Stimulated activated CD4-positive, alpha-beta T cell treated with anti-CD3 and anti-CD28 coated beads, Interleukin-1b, Interleukin-23, amount 100 ng/mL, for 1 hour (primary cell): ENCODE data around the gene LTA.

Source experiments
- DNase-seq, 2 donors: peaks; one replicate each; pipeline ENCODE4 v3.0.0-alpha.2; 2020; ENCODE audit warnings: low read depth in 2 of 2

LTA gene

DNA sequence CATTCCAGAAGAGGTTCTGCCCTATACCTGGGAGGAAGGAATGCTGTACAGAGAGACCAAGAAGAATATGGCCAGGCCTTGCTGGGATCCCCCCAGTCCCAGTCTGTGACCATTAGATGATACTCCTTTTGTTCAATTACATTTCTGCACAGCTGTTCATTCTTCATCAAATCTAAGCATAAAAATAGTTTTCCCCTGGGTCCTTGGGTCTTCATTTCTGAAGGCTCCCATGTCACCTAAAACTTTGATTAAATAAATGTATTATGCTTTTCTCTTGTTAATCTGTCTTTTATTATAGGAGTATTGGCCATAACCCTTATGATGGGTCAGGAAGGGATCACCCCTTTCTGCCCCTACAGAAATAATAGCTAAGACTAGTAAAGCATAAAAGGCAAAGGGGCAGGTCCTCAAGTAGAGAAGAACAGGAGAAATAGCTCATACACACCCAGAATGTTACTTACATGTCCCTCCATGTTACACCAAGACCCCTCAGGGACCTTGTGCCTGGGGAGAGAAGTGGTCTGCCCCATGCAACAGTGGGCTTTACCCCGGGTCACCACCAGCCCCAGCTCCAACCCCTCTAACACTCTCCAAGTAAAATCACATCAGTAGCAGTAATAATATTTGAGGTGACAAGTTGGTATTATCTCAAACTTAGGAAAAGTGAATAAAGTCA, 2.1 kb upstream of the LTA start:
- no peak for DNase-seq

GRCh38 chr6:31573239-31574105, 1.4 kb downstream of the LTA start:
- DNase-seq, result no peak

GRCh38 chr6:31574106-31575061, 2.3 kb downstream of the LTA start:
- no peak for DNase-seq

DNA sequence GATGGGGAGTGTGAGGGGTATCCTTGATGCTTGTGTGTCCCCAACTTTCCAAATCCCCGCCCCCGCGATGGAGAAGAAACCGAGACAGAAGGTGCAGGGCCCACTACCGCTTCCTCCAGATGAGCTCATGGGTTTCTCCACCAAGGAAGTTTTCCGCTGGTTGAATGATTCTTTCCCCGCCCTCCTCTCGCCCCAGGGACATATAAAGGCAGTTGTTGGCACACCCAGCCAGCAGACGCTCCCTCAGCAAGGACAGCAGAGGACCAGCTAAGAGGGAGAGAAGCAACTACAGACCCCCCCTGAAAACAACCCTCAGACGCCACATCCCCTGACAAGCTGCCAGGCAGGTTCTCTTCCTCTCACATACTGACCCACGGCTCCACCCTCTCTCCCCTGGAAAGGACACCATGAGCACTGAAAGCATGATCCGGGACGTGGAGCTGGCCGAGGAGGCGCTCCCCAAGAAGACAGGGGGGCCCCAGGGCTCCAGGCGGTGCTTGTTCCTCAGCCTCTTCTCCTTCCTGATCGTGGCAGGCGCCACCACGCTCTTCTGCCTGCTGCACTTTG, 3.3 kb downstream of the LTA start, which contains the start of gene TNF:
TNF (plus strand) TSS at position 231 of the 567 bp plus-strand sequence; CDS start at position 408, 177 bp downstream.
- DNase-seq, result peak; percentile 76 to 85

GRCh38 chr6:31575952-31576685, 4.0 kb downstream of the LTA start:
- no peak for DNase-seq

DNA sequence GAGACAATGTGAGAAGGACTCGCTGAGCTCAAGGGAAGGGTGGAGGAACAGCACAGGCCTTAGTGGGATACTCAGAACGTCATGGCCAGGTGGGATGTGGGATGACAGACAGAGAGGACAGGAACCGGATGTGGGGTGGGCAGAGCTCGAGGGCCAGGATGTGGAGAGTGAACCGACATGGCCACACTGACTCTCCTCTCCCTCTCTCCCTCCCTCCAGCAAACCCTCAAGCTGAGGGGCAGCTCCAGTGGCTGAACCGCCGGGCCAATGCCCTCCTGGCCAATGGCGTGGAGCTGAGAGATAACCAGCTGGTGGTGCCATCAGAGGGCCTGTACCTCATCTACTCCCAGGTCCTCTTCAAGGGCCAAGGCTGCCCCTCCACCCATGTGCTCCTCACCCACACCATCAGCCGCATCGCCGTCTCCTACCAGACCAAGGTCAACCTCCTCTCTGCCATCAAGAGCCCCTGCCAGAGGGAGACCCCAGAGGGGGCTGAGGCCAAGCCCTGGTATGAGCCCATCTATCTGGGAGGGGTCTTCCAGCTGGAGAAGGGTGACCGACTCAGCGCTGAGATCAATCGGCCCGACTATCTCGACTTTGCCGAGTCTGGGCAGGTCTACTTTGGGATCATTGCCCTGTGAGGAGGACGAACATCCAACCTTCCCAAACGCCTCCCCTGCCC, 4.9 kb downstream of the LTA start:
- DNase-seq, result no peak

GRCh38 chr6:31577579-31577966, 5.5 kb downstream of the LTA start:
- DNase-seq, result no peak

GRCh38 chr6:31578184-31579118, 6.4 kb downstream of the LTA start:
- peak in 1 of 2 donors; percentile 48 for DNase-seq

DNA sequence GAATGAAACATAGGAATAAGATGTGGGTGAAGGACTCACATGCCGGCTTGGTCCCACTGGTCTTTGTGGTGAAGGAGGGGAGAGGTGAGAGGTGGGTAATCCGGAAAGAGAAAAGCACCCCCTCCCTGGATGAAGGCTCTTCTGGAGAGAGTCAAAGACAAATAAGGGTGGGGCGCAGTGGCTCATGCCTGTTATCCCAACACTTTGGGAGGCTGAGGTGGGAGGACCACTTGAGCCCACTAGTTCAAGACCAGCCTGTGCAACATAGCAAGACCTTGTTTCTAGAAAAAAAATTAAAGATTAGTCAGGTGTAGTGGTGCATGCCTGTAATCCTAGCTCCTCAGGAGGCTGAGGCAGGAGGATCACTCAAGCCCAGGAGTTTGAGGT, 7.0 kb downstream of the LTA start:
- DNase-seq, result no peak

DNA sequence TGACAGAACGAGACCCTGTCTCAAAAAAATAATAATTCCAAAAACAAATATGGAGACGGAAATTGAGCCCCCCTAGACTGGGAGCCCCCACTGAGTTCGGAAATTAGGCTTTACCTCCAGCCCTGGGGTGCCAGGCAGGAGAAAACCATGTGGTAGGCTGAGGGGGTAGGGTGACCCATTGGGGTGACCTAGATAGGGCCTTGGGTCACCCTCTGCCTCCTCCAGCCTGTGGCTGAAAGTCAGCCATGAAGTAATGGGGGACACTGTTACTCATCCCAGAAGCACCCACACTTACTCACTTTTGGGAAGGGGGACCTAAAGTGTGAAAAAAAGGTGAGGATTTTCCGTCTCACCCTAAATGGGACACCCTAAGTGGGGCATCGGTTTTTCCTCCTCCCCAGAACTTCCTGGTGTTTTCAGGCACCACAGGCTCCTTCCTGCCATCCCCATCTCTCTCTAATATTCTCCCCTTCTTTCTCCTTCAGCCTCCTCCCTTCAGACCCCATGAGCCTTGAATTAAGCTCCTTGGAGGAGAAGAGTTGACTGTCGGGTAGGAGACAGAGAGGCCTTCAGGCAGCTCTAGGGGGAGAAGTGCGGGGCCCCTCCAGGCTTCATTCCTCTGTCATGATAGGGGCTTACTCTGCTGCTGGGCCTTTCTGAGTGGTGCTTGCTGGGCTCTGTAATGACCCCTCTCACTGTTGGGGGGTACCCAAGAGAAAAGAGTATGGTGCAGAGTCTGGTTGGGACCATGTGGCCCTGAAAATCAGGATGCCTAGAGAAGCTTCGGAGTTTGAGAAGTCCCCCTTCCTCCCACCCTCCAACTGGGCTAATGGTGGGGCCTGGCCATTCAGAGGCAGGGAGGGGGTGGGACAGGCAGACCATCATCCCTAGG, 7.7 kb downstream of the LTA start:
- no peak for DNase-seq

- DNase-seq, result no peak
Observed at GRCh38 chr6:31580438-31580740, 8.3 kb downstream of the LTA start.

DNA sequence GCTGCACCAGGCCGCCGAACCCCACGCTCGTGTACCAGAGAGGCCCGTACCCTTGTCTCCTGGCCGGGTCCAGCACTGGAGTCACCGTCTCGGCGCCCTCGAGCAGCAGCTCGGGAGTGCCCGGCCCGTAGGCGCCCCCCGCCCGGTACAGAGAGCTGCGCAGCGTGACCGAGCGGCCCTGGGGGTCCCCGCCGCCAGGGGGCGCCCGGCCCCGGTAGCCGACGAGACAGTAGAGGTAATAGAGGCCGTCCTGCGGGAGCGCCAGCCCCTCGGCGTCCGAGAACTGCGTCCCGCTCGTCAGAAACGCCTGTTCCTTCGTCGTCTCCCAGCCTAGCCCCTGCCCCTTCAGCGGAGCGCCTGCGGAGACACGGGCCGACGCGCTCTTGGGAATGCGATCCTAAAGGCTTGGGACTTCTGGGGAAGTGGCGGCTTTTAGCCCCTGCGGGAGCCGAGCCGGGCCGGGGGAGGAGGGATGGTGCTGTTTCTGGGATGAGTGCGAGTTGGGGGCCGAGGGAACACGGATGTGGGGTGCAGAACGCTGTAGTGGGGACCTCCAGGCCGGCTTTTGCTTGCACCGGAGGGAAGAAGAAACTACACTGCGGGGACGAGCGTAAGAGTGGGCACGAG, 8.8 kb downstream of the LTA start:
- peak; percentile 87 to 89 for DNase-seq

DNA sequence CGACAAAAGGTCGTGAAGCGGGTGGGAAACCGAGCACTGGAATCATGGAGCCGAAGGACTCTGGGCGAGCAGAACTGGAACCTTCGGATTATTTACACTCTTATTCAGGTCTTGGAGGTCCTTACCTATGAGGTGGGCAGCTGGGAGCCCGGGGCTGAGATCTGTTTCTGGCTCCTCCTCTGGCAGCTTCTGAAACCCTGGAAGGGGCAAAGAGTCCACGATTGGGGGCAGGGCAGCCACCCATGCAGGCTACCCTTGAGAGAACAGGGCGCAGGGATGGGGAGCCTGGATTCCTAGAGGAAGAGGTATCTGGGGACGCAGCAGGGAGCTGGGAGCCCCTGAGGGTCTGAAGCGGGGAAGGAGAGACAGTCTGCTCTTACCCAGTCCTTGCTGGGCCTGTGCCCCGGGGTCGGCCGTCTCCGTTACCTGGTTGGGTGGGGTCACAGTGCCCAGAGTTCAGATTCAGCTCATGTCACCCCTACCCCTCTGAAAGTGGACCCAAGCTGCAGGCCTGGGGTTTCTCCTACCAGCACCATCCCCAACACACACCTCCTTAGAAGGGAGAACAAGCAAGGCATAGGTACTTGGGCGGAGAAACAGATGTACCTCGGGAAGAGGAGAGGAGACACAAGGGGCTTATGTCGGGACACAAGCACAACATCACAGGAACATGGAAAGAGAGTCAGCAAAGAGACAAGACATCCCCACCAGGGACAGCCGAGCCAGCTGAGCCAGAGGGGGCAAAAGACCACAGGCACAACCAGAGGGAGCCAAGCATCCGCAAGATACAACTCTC, 9.5 kb downstream of the LTA start:
- DNase-seq, result no peak

DNA sequence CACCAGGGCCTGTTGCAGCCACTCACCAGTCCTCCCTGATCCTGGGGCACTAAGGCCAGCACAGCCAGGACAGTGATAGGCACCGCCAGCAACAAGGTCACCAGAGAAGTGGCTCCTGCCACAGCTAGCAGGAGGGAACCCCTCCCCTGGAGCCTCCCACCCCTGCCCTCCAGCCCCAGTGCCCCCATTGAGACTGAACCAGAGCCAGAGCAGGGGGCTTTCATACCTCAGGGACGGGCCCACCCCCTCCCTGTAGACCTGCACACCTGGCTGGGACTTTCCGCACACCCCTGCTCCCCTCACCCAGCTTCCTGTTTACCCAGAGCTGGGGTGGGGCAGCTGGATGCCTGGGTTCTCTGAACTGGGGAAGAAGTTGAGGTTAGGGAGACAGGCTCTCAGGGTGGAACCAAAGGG, 10.1 kb downstream of the LTA start, which contains the start of gene LTB:
LTB (minus strand) TSS at position 195 of the 414 bp plus-strand sequence; CDS start at position 188, 7 bp downstream.
- DNase-seq, result peak in 1 of 2 donors; percentile 55

- DNase-seq, result no peak
Observed at GRCh38 chr6:31585491-31585890, 13.4 kb downstream of the LTA start.

DNA sequence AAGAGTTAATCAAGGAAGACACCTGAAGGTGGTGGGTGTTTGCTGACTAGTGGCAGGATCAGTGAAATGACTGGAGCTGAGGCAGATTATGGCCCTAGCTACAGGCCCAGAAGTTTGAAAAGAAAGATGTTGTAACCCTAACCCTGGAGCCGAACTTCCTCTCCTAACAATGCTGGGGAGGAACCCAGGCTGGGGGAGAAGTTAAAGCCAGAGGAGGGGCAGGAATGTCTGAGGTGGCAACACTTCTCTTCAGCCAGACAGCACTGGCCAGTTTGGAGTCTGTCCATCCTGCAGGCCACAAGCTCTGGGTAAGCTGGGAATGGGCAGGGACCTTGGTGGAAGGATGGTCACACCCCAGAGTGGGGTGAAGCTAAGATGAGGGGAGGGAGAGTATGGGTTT, 13.9 kb downstream of the LTA start, which contains the start of gene LST1:
LST1 (plus strand) TSS at position 270 of the 400 bp plus-strand sequence. CDS start 1,023 bp downstream, outside the sequence.
- no peak for DNase-seq
